ENCODE measurements around the gene IRF4. TPM values are rescaled to one million over a fixed set of nuclear protein-coding genes. Genes with fewer than 3 reads are reported as not detected.
A peak's percentile ranks its signal among the peaks of the same experiment; 100 is the strongest.

IRF4 gene
- total and polyA plus RNA-seq, 10 donors: 8.7 to 91.3 (median 46.3) TPM

DNA sequence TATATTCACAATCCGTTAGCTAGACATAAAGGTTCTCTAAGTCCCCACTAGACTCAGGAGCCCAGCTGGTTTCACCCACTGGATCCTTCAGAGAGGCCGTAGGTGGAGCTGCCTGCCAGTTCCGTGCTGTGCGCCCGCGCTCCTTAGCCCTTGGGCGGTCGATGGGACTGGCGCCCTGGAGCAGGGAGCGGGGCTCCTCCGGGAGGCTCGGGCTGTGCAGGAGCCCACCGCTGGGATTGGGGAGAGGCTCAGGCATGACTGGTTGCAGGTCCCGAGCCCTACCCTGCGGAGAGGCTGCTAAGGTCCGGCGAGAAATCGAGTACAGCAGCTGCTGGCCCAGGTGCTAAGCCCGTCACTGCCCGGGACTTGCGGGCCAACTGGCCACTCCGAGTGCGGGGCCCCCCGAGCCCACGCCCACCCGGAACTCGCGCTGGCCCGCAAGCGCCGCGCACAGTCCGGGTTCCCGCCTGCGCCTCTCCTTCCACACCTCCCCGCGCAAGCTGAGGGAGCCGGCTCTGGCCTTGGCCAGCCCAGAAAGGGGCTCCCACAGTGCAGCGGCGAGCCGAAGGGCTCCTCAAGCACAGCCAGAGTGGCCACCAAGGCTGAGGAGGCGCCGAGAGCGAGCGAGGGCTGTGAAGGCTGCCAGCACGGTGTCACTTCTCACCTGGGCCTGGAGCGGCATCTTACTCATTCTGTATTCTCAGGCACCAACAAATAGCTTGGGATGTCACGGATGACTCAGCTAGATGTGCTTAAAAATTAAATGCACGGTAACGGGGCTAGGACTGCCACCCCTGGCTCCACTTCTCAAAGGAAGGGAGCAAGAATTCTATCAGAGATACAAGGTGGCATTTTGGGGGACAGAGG lies 44.1 kb downstream of the IRF4 start:
- H3K27ac ChIP-seq: no peak overlapping the region
- intact Hi-C loops (cut with DNase I; ENCODE audit: low total_unique reads): no loop called here
- no peak overlapping the region for H3K4me3 ChIP-seq
- peaks cover 0 to 17% (median 2%) of the 10 kb centered on the region in 6 donors for H3K4me1 ChIP-seq
- no peaks in the 10 kb centered on the region for H3K9me3 ChIP-seq
- H3K36me3 ChIP-seq: no peaks in the 10 kb centered on the region
- no peaks in the 10 kb centered on the region for H3K27me3 ChIP-seq (replicated peaks in 1 of 7)
- peak; percentile 74 for DNase-seq
- WGBS, 5 donors: 94 to 97% (median 95%) methylated on average over 29 to 50 of the region's 50 CpGs
- no peak for TF ChIP-seq POLR2AphosphoS5 (IDR thresholded peaks at IDR 0.05)
- TF ChIP-seq POLR2A (IDR thresholded peaks at IDR 0.05): no peak
- TF ChIP-seq, protein P1, sequence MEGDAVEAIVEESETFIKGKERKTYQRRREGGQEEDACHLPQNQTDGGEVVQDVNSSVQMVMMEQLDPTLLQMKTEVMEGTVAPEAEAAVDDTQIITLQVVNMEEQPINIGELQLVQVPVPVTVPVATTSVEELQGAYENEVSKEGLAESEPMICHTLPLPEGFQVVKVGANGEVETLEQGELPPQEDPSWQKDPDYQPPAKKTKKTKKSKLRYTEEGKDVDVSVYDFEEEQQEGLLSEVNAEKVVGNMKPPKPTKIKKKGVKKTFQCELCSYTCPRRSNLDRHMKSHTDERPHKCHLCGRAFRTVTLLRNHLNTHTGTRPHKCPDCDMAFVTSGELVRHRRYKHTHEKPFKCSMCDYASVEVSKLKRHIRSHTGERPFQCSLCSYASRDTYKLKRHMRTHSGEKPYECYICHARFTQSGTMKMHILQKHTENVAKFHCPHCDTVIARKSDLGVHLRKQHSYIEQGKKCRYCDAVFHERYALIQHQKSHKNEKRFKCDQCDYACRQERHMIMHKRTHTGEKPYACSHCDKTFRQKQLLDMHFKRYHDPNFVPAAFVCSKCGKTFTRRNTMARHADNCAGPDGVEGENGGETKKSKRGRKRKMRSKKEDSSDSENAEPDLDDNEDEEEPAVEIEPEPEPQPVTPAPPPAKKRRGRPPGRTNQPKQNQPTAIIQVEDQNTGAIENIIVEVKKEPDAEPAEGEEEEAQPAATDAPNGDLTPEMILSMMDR (IDR thresholded peaks at IDR 0.05 in 8 of 11, conservative IDR thresholded peaks at IDR 0.05 in 3 of 11): no peak

GRCh38 chr6:436308-437036 lies 44.9 kb downstream of the IRF4 start:
- DNase-seq: peak; percentile 59
- TF ChIP-seq, protein P1 (IDR thresholded peaks at IDR 0.05 in 8 of 11, conservative IDR thresholded peaks at IDR 0.05 in 3 of 11): no peak
- TF ChIP-seq POLR2AphosphoS5 (IDR thresholded peaks at IDR 0.05) (no peak), POLR2A (IDR thresholded peaks at IDR 0.05) (no peak)
- no peak overlapping the region for H3K4me3 ChIP-seq
- intact Hi-C loops (cut with DNase I; ENCODE audit: low total_unique reads): no loop called here
- no peaks in the 10 kb centered on the region for H3K36me3 ChIP-seq
- H3K4me1 ChIP-seq: peaks cover 0 to 17% (median 2%) of the 10 kb centered on the region in 6 donors
- WGBS, 5 donors: 76 to 92% (median 89%) methylated on average over 22 to 25 of the region's 25 CpGs
- H3K27me3 ChIP-seq (replicated peaks in 1 of 7): no peaks in the 10 kb centered on the region
- no peaks in the 10 kb centered on the region for H3K9me3 ChIP-seq
- H3K27ac ChIP-seq: no peak overlapping the region

GRCh38 chr6:437037-437392 lies 45.5 kb downstream of the IRF4 start:
- Histone ChIP-seq H3K4me3 (no peak overlapping the region), H3K36me3 (no peaks in the 10 kb centered on the region), H3K27me3 (replicated peaks in 1 of 7) (no peaks in the 10 kb centered on the region), H3K27ac (no peak overlapping the region), H3K9me3 (no peaks in the 10 kb centered on the region), H3K4me1 (peaks cover 0 to 13% (median 2%) of the 10 kb centered on the region in 6 donors)
- no peak for DNase-seq
- intact Hi-C loops (cut with DNase I; ENCODE audit: low total_unique reads): no loop called here
- TF ChIP-seq, protein P1 (IDR thresholded peaks at IDR 0.05 in 8 of 11, conservative IDR thresholded peaks at IDR 0.05 in 3 of 11): no peak
- no peak for TF ChIP-seq POLR2A (IDR thresholded peaks at IDR 0.05)
- no peak for TF ChIP-seq POLR2AphosphoS5 (IDR thresholded peaks at IDR 0.05)
- WGBS, 5 donors: 89 to 97% (median 94%) methylated on average over 6 of the region's 6 CpGs

GRCh38 chr6:438634-439170 lies 47.1 kb downstream of the IRF4 start:
- Histone ChIP-seq H3K4me3 (no peak overlapping the region), H3K4me1 (peaks cover 0 to 12% (median 2%) of the 10 kb centered on the region in 6 donors), H3K9me3 (no peaks in the 10 kb centered on the region), H3K36me3 (no peaks in the 10 kb centered on the region), H3K27me3 (replicated peaks in 1 of 7) (no peaks in the 10 kb centered on the region), H3K27ac (no peak overlapping the region)
- intact Hi-C loops (cut with DNase I; ENCODE audit: low total_unique reads): no loop called here
- TF ChIP-seq POLR2AphosphoS5 (IDR thresholded peaks at IDR 0.05): no peak
- no peak for TF ChIP-seq POLR2A (IDR thresholded peaks at IDR 0.05)
- TF ChIP-seq, protein P1 (IDR thresholded peaks at IDR 0.05 in 8 of 11, conservative IDR thresholded peaks at IDR 0.05 in 3 of 11): no peak
- DNase-seq: no peak
- WGBS, 5 donors: 78 to 88% (median 83%) methylated on average over 12 of the region's 12 CpGs
